NCI-H2171 (cell line): Measurements from ENCODE around the gene DIP2A.
A peak's percentile ranks its signal among the peaks of the same experiment; 100 is the strongest.
"Not testable (repeated sequence)": the region's sequence is repeated elsewhere in the genome, so short reads cannot be mapped to it uniquely, and the experiment has no call there.

ENCODE experiments used
- DNase-seq: peaks from one replicate; lab custom pipeline; 2025; lab: John Stamatoyannopoulos, UW

The DIP2A gene

GRCh38 chr21:46483300-46484295, 24.9 kb downstream of the DIP2A start:
- DNase-seq: peak; percentile 1

DNA sequence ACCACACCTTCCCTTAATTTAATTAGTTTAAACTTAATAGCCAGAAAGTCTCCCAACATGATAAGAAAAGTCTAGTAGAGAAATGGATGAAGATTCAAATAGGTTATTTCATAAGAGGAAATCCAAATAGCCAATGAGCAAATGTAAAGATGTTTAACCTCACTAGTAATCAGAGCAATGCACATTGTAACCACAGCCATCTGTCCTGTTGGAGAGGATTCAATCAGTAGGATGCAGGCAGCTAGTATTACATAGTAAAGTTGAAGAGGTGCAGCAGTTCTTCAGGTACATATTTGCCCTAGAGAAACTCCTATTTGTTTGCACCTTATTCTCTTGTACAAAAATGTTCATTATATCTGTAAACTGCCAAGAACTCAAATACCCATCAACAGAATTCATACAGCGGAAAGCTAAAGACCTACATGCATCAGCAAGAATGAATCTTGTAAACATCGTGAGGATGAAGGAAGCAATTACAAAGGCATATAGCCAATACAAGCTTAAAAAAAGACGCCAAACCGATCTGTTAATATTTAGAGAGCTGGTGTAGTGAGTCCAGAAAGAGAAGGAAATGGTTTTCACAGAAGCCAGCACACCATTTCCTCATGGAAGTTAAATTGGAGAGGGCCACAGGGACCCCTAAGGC, 27.9 kb downstream of the DIP2A start:
- peak; percentile 32 for DNase-seq

DNA sequence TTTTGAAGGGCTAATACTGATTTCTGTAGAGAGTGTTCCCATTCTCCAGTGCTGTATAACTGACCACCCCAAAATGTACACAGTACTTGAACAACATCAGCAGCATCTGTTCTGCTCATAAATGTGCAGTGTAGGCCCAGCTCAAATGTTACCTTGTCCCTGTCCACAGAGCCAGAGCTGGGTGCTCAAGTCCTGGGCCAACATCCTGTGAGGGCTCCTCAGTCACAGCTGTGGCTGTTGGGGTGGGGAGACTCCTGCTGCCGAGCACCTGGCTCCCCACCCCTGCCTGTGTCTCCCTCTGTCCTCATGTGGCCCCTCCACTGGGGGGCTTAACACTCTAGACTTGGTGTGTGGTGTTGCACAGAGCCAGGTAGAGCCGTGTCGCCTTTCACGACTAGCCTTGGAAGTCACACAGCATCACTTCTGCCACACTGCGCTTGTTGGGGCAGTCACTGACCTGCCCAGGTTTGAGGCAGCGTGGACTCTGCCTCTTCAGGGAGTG, 30.5 kb downstream of the DIP2A start:
- no peak for DNase-seq

DNA sequence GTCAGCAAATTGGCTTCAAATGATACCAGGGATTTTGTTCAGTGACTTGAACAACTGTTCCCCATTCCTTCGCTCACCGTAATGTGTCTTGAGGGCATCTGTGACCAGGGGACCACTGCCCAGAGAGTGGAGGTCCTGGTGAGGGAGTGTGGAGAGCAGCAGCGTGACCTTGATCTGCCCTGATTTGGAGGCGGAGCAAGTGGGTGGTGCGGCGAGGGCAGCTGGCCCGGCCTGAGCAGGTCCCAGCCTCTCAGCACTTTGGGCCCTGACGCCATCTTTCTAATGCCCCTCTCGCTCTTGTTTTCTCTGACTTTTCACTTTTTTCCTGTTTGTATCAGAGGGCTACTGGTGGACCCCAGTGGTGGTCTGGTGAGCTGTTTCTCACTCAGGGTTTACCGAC, 31.1 kb downstream of the DIP2A start:
- DNase-seq: no peak

DNA sequence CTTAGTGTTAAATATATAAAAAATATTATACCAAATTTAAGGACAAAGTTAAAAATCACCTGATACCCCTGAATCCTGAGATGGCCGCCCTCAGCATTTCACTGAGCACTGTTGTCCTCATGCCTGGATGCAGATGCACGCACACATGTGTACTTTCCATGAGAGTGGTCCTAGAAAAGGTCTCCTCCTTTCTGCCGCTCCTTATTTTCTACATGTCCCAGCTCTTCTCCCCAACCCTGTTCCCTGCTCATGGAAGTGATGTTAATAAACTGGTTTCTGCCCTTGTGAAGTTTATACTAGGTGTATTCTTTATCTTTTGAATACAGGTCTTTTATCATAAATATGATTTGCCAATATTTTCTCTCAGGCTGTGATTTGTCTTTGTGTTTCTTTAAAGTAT, 32.9 kb downstream of the DIP2A start:
- no peak for DNase-seq

- no peak for DNase-seq
Measured at GRCh38 chr21:46492851-46493250, 34.2 kb downstream of the DIP2A start.

GRCh38 chr21:46493828-46494227, 35.1 kb downstream of the DIP2A start:
- no peak for DNase-seq

DNA sequence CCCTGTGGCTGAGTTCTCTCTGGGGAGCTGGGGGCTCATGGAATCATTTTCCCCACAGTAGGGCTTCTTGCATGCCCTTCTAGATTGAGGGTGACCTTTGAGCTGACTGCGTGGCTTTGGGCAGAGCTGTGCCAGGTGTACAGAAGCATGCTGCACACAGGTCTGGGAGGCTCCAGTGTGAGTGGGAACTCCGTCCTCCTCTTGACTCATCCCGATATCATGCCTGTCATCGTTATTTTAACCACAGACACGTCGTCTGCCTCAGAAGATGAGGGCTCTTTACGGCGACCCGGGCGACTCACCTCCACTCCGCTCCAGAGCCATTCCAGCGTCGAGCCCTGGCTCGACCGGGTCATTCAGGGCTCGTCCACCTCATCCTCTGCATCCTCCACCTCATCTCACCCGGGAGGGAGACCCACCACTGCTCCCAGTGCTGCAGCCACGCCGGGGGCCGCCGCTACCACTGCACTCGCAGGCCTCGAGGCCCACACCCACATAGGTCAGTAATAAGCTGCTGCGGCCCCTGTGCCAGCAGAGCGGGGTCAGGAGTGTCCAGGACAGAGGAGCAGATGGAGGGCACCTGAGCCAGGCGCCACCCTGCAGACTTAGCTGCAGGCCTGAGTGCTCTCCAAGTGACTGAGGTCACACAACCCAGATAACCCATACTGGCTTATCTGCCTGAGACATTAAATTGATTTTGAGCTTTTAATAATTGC, 39.8 kb downstream of the DIP2A start:
- DNase-seq: no peak

GRCh38 chr21:46500224-46500861, 41.7 kb downstream of the DIP2A start:
- no peak for DNase-seq

DNA sequence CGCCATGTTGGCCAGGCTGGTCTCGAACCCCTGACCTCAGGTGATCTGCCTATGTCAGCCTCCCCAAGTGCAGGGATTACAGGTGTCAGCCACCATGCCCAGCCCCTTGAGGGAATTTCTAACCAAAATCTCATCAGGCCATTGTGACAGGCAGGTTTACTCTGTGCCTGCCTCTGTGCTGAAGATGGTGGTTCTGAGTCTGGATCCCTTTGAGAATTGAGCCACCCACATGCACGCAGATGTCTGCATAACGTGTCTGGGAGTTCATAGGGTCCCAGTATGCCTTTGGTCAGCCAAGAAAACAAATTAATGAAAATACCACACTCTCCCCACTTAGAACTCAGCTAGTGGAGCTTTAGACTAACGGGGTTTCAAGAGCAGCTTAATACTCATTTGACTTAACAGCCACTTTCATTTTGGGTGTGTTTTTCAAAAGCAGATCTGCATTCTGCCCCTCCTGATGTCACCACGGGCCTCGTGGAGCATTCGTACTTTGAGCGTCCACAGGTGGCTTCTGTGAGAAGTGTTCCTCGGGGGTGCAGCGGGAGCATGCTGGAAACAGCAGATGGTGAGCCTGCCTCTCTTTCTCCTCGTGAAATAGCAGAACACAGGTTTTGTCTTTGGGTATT, 45.3 kb downstream of the DIP2A start:
- peak; percentile 4 for DNase-seq

DNA sequence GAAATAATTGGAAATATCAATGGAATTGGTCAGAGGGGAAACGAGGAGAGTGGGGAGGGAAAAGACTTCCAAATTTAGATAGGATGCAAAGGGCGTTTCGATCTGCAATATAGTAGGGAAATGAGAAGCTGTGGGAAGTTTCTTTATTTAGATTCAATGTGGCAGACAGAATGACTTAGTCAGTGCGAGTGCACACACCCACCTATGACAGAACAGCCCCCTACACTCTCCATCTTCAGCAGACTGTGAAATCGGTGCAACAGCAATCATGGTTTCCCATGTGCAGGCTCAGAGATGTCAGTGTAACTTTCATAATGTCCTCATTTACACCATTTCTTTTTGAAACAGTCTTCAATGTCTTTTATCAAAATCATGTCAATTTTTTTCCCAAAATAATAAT, 46.0 kb downstream of the DIP2A start:
- no peak for DNase-seq

- no peak for DNase-seq
Measured at GRCh38 chr21:46507562-46507961, 48.9 kb downstream of the DIP2A start.

DNA sequence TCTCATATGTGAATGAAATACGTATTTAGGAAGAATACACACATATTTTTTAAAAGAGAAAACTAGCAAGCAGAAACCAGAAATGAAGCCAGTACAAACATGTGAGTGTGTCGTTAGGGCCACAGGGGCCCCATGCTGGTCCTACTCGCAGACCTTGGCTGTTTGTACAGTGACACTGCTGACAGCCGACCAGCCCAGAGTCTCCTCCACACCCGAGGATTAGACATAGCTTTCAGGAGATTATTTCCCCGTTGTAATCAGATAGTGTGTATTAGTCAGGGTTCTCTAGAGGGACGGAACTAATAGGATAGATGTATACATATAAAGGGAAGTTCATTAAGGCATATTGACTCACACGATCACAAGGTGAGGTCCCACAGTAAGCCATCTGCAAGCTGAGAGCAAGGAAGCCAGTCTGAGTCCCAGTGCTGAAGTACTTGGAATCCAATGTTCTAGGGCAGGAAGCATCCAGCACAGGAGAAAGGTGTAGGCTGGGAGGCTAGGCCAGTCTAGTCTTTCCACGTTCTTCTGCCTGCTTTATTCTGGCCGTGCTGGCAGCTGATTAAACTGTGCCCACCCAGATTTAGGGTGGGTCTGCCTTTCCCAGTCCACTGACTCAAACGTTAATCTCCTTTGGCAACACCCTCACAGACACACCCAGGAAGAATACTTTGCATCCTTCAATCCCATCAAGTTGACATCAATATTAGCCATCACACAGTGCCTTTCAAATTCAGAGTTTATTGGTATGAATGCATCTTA, 51.2 kb downstream of the DIP2A start:
- DNase-seq: no peak

- DNase-seq: no peak
Measured at GRCh38 chr21:46515109-46515508, 56.4 kb downstream of the DIP2A start.

DNA sequence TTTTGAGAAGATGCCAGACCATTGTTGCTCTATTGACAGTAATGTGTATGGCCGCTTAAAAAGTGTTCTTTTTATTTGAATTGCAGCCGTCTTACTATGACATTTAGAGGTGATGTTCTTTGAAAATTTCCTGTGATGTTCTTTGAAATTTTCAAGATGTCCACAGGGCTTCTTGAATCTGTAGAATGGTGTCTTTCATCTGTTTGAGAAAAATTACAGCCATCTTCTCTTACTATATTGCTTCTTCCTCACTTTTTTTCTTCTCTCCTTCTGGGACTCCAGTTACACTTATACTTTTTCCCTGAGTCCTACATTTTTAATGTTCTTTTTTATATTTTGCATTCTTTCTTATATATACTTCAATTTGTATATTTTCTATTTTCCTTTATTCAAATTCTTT, 57.4 kb downstream of the DIP2A start:
- no peak for DNase-seq

- DNase-seq: no peak
Measured at GRCh38 chr21:46517361-46517760, 58.7 kb downstream of the DIP2A start.

DNA sequence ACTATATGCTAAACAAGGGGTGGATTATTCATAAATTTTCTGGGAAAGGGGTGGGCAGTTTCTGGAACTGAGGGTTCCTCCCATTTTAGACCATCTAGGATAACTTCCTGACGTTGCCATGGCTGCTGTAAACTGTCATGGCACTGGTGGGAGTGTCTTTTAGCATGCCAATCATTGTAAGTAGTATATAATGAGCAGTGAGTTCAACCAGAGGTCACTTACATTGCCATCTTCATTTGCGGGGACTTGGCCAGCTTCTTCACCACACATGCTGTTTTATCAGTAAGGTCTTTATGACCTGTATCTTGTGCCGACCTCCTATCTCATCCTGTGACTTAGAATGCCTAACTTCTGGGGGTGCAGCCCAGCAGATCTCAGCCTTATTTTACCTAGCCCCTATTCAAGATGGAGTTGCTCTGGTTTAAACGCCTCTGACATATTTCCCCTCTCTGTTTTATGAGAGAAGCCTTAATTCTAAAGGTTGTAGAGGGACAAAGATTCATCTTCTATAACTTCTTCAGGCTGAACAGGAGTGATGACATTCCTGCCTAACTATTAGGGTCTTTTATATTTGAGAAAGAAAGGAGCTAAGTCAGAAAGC, 60.4 kb downstream of the DIP2A start:
- DNase-seq: no peak

GRCh38 chr21:46527393-46527792, 68.7 kb downstream of the DIP2A start:
- DNase-seq: not testable (repeated sequence)

- DNase-seq: no peak
Measured at GRCh38 chr21:46527801-46528200, 69.1 kb downstream of the DIP2A start.

GRCh38 chr21:46532080-46532479, 73.4 kb downstream of the DIP2A start:
- DNase-seq: no peak
